NCI-H1930 (cell line): ENCODE measurements around the gene KIFBP.
A peak's percentile ranks its signal among the peaks of the same experiment; 100 is the strongest.
"Not testable (repeated sequence)": the region's sequence is repeated elsewhere in the genome, so short reads cannot be mapped to it uniquely, and the experiment has no call there.

ENCODE experiments used
- DNase-seq, 2 experiments: peaks; one replicate each; lab custom pipeline; 2025; lab: John Stamatoyannopoulos, UW

KIFBP gene

DNA sequence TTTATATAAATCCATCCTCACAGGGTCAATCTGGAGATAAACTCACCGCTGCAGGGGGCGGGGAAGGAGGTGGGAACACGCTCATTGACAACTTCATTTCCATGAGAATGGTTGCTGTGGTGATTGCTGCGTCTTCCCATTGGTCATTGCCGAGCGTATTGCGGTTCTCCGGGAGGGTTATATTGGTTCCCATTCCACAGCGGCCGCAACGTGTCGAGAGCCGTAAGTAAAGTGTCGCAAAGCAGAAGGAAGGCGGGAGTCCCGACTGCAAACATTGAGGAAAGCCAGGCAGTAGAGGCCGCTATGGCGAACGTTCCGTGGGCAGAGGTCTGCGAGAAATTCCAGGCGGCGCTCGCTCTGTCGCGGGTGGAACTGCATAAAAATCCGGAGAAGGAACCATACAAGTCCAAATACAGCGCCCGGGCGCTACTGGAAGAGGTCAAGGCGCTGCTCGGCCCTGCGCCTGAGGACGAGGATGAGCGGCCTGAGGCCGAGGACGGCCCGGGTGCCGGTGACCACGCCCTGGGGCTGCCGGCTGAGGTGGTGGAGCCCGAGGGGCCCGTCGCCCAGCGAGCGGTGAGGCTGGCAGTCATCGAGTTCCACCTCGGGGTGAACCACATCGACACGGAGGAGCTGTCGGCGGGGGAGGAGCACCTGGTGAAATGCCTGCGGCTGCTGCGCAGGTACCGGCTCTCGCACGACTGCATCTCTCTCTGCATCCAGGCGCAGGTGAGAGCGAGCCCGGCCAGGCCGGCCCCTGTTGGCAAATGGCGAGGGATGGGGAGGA is at the start of gene KIFBP:
Gene KIFBP (plus strand): TSS at position 274 of the 787 bp plus-strand sequence. CDS start 30 bp downstream, at position 304.
- peak; percentile 84 to 91 for DNase-seq

GRCh38 chr10:68938884-68939283 is 49.7 kb upstream of the KIFBP start:
- DNase-seq: no peak

DNA sequence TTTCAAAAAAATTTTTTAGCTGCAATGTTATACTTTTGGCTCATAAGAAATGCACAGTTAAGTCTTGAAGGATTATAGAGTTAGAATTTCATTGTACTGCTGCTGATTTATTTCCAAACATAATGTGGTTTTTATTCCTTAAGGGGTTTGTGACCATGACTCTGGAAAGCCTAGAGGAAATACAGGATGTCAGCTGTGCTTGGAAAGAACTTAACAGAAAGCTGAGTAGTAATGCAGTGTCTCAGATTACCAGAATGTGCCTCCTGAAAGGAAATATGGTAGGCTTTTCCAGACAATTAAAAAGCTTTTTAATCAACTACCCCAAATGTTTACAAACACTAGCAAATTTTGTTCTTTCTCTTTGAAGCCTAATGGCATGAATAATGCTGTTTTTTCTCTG is 47.7 kb upstream of the KIFBP start:
- not testable (repeated sequence) for DNase-seq

DNA sequence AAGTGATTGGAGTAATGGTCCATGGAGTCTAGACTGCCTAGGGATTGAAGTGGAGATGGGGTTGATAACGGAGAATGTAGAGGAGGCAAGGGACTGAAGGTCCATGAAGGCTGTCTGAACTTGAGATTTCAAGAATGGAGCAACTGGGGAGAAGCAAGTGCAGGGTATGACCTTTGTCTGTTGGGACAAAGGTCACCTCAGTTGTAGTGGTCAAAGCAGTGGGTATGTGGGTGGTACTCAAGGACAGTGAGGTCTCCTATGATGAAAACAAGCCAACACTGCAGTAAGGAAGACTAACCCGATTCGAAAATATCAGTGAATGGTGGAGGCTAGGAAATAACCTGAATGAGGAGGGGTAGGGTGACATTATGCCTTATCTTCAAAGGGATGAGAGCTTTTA is 38.0 kb upstream of the KIFBP start:
- DNase-seq: no peak

DNA sequence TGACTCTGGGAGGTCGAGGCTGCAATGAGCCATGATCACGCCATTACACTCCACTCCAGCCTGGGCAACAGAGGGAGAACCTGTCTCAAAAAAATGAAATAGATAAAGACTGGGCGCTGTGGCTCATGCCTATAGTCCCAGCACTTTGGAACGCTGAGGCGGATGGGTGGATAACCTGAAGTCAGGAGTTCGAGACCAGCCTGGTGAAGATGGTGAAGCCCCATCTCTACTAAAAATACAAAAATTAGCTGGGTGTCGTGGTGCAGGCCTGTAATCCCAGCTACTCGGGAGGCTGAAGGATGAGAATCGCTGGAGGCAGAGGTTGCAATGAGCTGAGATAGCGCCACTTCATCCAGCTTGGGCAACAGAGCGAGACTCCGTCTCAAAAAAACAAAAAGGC is 33.7 kb upstream of the KIFBP start:
- no peak for DNase-seq

DNA sequence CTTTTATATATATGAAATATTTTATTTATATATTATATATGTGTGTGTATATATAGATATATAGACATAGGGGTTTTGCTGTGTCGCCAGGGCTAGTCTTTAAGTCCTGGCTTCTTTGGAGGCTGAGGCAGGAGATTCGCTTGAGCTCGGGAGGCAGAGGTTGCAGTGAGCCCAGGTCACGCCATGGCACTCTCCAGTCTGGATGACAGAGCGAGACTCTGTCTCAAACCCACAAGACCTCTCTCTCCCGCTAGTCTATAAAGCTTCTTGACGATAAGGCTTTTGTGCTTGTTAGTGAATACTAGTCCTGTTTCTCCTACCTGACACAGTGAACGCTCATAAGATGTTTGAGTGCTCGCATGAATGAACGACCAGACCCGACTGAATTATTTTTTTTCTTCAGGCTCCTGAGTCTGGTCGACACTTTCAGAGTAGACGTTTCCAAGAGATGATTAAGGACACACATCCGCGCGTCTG is 33.2 kb upstream of the KIFBP start:
- DNase-seq: no peak

GRCh38 chr10:68955832-68956532 is 32.6 kb upstream of the KIFBP start, which contains the start of gene DDX21:
DDX21 (plus strand) TSS chr10:68956170; CDS start chr10:68956226, 56 bp downstream.
- DNase-seq: peak; percentile 57 to 69

- DNase-seq: no peak
Measured at GRCh38 chr10:68957284-68957615, 31.4 kb upstream of the KIFBP start.

DNA sequence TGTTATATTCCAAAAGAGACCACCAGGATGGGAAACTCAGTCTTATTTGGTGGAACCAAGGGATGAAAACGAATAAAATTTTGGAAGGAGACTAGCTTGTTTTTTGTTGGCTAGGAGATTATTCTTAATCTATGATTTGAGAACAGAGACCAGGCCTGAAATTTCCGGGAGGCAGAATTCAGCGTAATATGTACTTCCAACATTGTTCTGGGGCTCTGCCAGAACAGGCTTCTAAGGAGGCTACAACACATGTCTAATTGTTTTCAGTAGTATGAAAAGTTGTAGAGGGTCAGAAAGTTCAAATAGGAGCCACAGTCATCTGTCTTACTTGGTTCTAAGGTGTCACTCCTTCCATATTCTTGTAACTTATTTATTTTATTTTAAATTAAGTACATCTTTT is 30.9 kb upstream of the KIFBP start:
- DNase-seq: no peak

DNA sequence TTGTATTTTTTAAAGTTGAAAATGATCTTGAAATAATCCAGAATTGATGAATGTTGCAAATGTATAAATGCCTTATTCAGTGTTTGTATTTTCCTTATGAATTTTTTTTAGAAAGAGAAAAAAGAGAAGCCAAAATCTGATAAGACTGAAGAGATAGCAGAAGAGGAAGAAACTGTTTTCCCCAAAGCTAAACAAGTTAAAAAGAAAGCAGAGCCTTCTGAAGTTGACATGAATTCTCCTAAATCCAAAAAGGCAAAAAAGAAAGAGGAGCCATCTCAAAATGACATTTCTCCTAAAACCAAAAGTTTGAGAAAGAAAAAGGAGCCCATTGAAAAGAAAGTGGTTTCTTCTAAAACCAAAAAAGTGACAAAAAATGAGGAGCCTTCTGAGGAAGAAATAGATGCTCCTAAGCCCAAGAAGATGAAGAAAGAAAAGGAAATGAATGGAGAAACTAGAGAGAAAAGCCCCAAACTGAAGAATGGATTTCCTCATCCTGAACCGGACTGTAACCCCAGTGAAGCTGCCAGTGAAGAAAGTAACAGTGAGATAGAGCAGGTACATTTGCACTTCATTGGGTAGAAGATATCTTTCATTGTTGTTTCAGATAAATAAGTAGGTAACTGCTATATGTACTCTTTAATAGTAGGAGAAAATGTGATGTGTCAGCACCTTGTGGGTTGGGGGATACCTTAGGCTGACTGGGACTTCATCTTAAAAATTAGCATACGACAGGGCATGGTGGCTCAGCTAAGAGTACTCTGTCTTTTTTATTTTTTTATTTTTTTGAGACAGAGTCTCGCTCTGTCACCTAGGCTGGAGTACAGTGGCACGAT is 28.7 kb upstream of the KIFBP start:
- DNase-seq: no peak

GRCh38 chr10:68963151-68963550 is 25.5 kb upstream of the KIFBP start:
- no peak for DNase-seq

DNA sequence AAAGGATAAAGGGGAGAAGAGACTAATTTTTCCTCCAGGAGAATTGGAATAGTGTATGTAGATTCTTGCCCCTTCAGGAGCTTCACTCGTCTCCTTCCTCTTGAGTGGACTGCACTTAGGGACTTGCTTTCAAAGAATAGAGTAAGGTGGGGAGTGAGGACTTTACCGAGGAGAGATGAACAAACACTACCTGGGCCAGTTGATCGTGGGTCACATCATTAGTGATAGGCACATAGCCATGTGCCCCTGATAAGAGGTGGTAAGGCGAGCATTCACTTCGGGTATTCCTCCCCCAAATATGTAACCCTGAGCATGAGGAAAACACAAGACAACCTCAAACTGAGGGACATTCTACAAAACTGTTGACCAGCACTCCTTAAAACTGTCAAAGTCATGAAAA is 14.6 kb upstream of the KIFBP start:
- DNase-seq: no peak

DNA sequence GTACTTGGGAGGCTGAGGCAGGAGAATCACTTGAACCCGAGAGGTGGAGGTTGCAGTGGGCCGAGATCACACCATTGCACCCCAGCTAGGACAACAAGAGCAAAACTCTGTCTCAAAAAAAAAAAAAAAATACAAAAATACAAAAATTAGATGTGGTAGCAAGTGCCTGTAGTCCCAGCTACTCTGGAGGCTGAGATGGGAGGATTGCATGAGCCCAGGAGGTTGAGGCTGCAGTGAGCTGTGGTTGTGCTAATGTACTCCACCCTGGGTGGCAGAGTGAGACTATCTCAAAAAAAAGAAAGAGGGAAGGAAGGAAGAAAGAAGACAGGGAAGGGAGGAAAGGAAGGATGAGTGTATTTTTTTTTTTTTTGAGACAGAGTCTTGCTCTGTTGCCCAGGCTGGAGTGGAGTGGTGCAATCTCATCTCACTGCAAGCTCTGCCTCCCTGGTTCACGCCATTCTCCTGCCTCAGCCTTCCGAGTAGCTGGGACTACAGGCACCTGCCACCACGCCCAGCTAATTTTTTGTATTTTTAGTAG is 12.6 kb upstream of the KIFBP start:
- DNase-seq: not testable (repeated sequence)

DNA sequence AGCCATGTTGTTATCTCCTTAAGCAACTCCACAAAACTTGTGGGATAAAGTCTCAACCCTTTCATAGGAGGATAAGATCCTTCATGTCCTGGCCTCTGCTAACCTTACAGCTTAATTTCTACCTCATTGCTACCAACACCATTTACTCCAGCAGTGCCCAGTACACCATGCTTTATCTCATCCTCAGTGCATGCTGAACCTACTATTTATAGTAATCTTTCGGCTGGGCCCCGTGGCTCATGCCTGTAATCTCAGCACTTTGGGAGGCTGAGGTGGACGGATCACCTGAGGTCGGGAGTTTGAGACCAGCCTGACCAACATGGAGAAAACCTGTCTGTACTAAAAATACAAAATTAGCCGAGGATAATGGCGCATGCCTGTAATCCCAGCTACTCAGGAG is 8.9 kb upstream of the KIFBP start:
- not testable (repeated sequence) for DNase-seq

GRCh38 chr10:68981074-68981473 is 7.5 kb upstream of the KIFBP start:
- no peak for DNase-seq

- no peak for DNase-seq
Measured at GRCh38 chr10:68982389-68982788, 6.2 kb upstream of the KIFBP start.

DNA sequence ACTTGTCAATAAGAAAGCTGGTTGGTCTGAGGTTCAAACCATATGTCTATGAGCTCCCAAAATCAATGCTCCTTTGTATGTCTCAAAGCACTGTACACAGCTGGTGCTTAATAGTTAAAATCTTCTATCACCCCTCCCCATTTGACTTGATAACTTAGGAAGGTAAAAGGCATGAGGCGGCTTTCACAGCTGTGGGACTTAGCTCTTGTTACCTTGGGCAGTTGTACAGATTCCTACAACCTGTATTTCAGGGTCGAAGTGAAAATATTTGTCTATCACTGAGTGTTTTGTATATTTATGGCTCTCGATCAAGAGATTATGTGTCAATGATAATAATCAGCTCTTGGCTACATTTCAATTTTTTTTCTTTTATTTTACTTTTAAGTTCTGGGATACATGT is 992 bp upstream of the KIFBP start:
- DNase-seq: no peak

DNA sequence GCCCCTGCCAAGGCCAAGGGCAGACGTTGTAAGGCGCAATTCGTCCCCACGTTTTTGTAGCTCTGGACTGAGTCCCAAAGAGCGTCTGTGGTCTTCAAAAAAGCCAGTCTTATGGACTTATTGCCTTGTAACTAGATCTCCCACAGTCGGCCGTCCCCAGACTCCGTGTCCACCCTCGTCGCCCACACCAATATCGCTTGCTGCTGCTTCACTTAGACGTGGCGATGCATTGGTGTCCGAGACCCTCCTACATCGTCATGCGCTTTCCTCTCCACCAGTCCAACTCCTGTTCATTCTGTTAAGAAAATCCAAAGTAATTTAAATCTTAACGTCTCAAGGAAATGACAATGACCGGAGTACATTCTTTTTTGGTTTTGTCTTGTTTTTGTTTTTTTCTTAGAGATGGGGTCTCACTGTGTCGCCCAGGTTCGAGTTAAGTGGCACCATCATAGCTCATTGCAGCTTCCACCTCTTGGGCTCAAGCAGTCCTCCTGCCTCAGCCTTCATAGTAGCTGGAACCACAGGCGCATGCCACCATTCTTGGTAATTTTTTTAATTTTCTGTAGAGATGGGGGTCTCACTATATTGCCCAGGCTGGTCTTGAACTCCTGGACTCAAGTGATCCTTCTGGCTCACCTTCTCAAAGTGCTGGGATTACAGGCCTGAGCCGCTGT is 851 bp downstream of the KIFBP start:
- no peak for DNase-seq

GRCh38 chr10:68992636-68993440 is 4.2 kb downstream of the KIFBP start:
- no peak for DNase-seq

GRCh38 chr10:68997211-68997610 is 8.6 kb downstream of the KIFBP start:
- no peak for DNase-seq

GRCh38 chr10:69004821-69005220 is 16.2 kb downstream of the KIFBP start:
- no peak for DNase-seq
